HG03432 (cell line): ENCODE measurements around the gene PKD1L1.

Source experiments
- ATAC-seq: cut with Tn5 transposase; IDR thresholded peaks from one replicate; pipeline ENCODE4 v1.9.1; 2021; ENCODE audit warnings: mild to moderate bottlenecking, moderate library complexity; ENCODE audit not compliant: unreplicated experiment

Gene PKD1L1

DNA sequence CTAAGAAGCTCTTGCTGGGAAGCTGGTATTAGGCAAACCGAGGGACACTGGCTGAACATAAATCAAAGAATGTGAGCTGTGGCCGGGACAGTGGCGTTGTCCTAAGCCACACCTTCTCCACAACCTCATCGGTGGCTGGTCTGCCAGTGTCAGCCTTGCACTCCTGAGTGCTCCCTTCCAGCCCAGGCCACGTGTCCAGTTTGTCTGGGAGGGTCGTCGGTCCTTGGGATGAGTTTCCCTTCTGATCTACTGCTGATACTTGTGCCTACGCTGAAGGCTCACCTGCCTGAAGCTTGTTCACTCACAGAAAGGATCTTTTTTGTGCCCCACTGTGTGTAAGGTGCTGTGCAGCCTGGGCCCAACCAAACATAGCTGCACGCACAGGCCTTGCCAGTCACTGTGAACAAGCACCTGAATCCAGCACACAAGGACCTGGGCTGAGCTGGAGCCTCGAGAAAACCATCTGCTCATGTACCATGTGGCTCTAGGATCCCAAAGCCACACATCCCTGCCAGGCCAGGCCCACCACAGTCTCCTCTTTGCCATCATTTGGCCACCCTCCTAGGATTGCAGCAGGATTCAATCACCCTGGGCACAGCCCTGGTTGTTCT, 116.1 kb downstream of the PKD1L1 start:
- no peak for ATAC-seq

- no peak for ATAC-seq
Observed at GRCh38 chr7:47830015-47830414, 118.3 kb downstream of the PKD1L1 start.

DNA sequence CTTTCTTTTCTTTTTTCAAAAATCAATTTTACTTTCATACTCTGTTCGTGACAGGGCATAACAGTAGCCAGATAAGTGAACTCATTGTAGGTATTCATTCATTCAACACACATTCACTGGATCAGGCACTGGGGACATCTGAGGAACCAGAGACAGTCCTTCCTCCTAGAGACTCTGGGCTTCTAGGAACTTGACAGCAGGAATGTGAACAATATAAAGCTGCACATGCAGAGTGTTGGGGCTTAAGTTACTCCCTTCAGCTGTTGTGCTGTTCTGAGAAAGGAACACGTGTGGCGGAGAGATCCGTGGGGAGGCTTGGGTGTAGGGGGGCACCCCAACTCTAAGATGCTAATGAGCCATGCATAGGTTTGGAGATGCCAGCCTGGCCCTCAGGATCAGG, 120.4 kb downstream of the PKD1L1 start:
- ATAC-seq, result no peak

- ATAC-seq, result no peak
Observed at GRCh38 chr7:47827351-47827756, 120.9 kb downstream of the PKD1L1 start.

DNA sequence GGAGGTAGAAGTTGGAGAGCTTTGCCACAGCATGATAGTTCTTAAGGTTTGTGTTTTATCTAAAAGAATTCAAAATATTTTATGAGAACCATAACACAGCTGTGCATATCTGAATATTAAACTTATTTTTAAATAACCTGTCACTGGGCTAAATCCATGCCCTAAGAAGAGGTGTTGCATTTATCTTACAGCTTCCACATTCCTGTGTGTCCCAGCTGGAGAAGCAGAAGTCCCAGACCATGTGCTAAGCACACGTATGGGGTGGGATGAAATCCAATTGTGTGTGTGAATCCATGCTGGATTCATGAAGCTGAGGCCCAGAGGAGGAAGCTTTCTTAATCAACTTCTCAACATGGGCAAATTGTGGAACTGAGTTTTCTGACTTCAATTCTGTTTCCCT, 121.5 kb downstream of the PKD1L1 start:
- no peak for ATAC-seq

DNA sequence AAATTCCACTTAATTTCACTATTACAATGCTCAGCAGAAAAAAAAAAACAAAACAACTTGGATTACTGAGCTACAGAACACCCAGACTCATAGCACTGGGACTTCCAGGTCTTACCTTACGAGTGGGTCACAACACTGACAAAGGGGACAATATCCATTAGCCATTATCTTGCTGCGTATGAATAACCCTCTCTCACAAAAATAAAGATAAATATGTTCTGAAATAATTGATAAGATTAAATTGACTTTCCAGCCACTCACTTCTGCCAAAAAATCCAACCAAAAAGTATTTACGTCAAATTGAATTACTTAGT, 128.7 kb downstream of the PKD1L1 start:
- no peak for ATAC-seq

- no peak for ATAC-seq
Observed at GRCh38 chr7:47818796-47819606, 129.3 kb downstream of the PKD1L1 start.

DNA sequence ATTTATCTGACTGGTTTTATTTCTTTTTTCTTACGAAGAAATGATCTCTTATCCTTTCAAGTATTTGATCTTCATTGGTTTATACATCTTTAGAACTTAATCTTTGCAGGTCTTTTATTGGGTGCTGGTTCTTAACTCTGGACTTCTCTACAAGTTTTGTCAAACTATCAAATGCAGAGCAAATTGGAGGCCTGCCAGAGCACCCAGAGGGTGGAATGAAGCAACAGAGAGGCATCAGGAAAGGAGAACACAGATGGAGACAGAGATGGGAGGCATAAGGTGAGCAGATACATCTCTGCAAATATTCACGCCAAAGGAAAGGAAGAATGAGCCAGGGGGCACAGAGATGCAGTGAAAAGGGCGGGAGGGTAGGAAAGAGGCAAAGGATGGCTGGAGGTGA, 130.3 kb downstream of the PKD1L1 start:
- ATAC-seq, result no peak

GRCh38 chr7:47816647-47817046, 131.6 kb downstream of the PKD1L1 start:
- no peak for ATAC-seq

DNA sequence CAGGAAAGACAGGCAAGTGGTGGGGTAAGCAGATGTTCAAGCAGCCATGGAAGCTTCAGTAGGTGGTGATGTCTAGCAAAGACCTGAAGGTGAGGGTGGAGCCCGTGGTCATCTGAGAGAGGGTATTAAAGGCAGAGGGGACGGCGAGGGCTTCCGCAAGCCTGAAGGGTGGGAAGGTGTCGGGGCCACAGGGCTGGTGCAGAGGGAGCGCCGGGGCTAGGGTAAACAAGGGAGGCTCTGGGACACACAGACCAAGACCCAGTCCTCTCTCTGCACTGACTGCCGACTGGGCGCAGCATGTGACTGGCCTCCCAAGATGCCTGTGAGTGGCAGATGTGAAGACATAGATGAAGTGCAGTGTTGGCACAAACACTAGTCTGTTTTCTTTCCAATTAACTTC, 132.4 kb downstream of the PKD1L1 start:
- no peak for ATAC-seq

- no peak for ATAC-seq
Observed at GRCh38 chr7:47814905-47815613, 133.2 kb downstream of the PKD1L1 start.

DNA sequence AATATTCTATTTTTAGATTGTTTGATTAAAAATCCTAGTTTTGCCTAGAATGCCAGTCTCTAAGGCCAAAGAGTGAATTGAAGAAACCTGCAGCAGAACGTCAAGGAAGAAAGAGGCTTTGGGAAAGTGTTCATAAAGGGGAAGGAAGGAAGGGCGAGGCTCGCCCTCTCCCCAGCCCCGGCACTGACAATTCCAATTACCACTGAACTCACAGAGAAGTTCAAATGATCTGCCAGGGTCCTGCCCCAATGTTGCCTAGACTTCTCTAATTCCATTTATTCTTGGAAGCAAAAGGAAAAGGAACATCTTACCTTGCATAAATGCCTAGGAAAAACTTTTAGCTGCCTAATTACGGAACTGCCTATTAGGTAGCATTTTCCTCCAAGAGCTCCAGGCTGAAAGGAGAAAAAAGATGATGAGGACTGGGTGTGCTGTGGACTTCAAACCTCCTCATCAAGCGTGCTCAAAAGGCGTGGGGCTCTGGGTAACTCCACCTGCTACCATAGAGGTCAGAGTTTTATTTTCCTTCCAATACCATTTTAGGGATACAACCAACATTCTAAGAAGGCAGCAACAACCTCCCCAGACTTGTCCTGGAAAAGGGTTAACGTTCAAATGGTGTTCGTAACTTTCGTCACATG, 134.5 kb downstream of the PKD1L1 start:
- ATAC-seq, result no peak

GRCh38 chr7:47812429-47813136, 135.7 kb downstream of the PKD1L1 start:
- ATAC-seq, result no peak

GRCh38 chr7:47811632-47812380, 136.5 kb downstream of the PKD1L1 start:
- no peak for ATAC-seq

DNA sequence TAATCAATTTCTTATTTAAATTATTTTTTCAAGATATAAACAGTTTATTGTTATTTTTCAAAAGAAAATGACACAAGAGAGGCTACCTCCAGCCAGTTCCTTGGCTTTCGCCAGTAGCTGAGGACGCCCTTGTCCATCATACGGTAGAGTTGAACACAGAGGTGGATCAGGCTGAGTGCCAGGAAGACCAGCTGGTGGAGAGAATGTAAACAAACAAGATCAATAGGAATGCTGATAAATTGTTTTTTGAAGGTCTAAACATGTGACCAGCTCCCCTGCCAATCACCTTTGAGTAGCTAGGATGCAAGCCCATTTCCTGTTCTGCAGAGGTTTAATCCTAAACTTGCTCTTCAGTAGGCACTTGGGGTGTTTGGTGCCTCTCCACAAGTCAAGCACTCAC, 138.9 kb downstream of the PKD1L1 start:
- ATAC-seq, result no peak

DNA sequence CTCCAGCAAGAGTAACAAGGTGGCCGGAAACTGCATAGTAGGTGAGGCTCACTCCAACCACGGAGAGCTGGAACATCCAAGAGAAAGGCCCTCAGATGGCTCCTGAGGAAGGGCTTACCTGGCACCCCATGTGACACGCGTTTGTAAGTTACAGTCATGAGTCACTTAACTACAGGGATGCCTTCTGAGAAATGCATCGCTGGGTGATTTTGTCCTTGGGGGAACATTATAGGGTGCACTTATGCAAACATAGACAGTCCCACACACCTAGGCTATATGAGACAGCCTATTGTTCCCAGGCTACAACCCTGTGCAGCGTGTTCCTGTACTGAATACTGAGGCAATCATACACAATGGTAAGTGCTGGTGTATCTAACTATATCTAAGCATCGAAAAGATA, 139.9 kb downstream of the PKD1L1 start:
- ATAC-seq, result no peak

- ATAC-seq, result peak; percentile 61
Observed at GRCh38 chr7:47807756-47808155, 140.5 kb downstream of the PKD1L1 start.

GRCh38 chr7:47807126-47807525, 141.1 kb downstream of the PKD1L1 start:
- ATAC-seq, result no peak

DNA sequence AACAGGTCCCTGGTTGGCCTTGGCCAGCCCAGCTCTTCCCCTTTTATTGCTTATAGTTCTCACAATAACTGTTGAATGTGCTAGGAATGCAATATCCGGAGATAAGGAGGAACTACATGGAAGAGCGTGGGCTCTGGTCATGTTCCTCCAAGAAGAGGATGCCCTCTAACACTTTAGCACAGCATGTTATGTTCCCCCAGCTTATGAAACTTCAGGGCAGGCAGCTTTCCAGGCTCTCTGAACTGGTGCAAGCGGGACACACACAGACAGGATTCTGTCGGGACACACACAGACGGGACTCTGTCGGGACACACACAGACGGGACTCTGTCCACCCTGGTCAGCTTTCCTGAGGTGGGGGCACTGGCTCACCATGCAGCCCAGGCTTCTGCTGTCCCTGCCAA, 141.6 kb downstream of the PKD1L1 start:
- ATAC-seq, result no peak

DNA sequence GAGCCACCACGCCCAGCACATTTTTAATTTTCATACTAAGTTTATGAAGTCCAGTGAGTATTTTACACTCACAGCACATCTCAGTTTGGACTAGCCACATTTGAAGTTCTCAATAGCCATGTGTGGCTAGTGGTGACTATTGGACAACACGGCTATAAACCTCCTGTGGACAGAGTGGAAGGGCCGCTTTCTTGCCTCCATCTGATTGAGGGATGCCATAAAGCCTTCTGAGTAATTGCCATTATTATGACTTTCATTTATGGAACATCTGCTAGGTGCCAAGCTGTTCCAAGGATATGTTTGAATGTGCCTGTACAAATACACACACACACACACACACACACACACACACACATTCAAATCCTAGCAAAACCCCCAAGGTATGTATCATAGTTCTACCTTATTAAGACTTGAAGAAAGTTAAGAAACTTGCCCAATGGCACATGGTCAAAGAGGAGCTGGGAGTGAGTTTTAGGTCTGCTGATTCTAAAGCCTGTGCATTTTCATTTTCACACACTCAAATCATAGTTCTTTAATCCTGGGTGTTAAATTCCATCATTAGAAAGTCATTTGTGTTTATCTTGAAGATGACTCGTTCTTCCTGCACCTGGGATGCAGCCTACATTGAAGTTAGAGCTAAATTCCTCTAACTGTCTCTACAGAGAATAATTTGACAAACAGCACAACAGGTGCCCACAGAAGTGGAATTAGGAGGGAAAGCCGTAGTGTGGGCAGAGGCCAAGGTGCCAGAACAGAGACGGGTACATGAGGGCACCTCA, 143.3 kb downstream of the PKD1L1 start:
- no peak for ATAC-seq
